ENCODE measurements around the gene REL. TPM values are rescaled to one million over a fixed set of nuclear protein-coding genes. Genes with fewer than 3 reads are reported as not detected.

REL gene
- total RNA-seq, 1 experiment from 2014 or later: 10.2 TPM

DNA sequence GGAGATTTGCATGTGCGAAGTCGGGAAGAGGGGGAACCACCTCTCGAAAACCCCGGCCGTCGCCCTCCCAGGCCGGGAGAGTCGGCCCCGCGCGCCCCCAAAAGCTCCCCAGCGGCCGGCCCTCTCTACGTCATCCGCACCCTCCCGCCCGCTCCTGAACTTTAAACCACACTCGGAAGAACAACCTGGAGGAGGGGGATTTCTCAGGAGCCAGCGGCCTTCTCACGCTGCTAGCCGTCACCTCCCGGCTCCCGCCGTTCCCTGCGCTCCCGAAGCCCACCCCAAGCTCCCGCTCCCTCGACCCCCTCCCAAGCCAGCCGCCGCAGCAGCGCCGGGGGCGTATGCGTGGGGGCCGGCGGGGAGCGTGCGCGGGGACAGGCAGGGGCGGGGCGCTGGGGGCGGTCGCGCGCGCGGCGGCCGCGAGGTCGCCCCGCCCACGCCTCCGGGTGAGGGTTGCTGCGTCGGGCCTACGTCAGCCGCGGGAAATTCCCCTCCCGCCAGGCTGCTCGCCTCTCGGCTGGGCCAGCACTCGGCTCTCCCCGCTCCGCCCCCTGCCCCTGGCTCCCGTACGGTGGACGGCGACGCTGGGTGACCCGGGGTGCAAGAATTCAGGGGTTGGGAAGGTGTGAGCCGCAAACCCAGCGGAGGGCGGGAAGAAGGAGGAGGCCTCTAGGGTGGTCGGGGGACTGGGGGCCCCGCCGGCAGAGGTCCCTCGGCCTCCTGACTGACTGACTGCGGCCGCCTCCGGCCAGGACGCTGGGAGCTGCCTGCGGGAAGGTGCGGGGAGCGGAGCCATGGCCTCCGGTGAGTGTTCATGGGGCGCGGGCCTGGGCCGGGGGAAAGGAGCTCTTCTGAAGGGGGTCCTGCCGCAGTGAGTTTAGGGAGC lies at the start of gene REL (continued):
- TF ChIP-seq, protein P1, sequence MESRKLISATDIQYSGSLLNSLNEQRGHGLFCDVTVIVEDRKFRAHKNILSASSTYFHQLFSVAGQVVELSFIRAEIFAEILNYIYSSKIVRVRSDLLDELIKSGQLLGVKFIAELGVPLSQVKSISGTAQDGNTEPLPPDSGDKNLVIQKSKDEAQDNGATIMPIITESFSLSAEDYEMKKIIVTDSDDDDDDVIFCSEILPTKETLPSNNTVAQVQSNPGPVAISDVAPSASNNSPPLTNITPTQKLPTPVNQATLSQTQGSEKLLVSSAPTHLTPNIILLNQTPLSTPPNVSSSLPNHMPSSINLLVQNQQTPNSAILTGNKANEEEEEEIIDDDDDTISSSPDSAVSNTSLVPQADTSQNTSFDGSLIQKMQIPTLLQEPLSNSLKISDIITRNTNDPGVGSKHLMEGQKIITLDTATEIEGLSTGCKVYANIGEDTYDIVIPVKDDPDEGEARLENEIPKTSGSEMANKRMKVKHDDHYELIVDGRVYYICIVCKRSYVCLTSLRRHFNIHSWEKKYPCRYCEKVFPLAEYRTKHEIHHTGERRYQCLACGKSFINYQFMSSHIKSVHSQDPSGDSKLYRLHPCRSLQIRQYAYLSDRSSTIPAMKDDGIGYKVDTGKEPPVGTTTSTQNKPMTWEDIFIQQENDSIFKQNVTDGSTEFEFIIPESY (IDR thresholded peaks at IDR 0.05; ENCODE audit: extremely low read depth, insufficient replicate concordance, low read length): no peak
- TF ChIP-seq ELF1 (IDR thresholded peaks at IDR 0.05; ENCODE audit: borderline replicate concordance, low read depth) (no peak), RAD21 (IDR thresholded peaks at IDR 0.05; ENCODE audit: low read depth) (no peak; the same call in 1 of the 2 replicates), CEBPB (IDR thresholded peaks at IDR 0.05; ENCODE audit: low read depth) (no peak), EZH2phosphoT487 (IDR thresholded peaks at IDR 0.05; ENCODE audit: borderline replicate concordance) (no peak), JUND (IDR thresholded peaks at IDR 0.05) (no peak), EZH2 (IDR thresholded peaks at IDR 0.05) (no peak)

DNA sequence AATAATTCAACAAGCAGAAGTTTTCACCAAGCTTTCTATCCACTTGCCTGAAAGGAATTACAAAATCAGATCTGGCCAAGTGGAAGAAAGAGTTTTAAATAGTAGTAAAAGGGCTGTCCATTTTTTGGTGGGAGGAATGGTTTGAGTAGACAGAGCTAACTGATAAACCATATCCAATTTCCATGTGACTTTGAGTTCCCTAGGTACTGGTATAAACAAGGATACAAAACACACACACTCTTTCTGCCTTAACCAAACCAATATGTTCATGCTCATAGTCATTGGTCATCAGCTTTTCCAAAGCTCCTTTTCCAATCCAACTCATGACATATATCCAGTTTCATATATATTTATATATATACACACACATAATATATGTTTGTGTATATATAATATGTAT lies 49.5 kb upstream of the REL start:
- Histone ChIP-seq H3K4me2 (ENCODE audit: low read length) (no peak overlapping the region), H3K9me3 (ENCODE audit: control insufficient read depth in 1 of 2, insufficient read depth in 1 of 2, low read depth in 1 of 2, low read length in 2 of 2) (no peaks in the 10 kb centered on the region), H3K4me1 (ENCODE audit: control insufficient read depth in 1 of 2, insufficient read depth in 2 of 2, low read length in 2 of 2) (no peaks in the 10 kb centered on the region), H3K9ac (ENCODE audit: low read length) (no peak overlapping the region), H3K27me3 (ENCODE audit: insufficient read depth, low read length) (peaks cover 8% of the 10 kb centered on the region; the same call in 1 of the 2 replicates), H3K79me2 (ENCODE audit: insufficient read depth, low read length) (no peaks in the 10 kb centered on the region), H3K4me3 (replicated peaks in 1 of 2; ENCODE audit: low read depth in 1 of 2, low read length in 2 of 2) (no peak overlapping the region), H4K20me1 (ENCODE audit: insufficient read depth) (no peaks in the 10 kb centered on the region), H3K36me3 (ENCODE audit: control insufficient read depth in 1 of 2, insufficient read depth in 2 of 2, low read length in 2 of 2) (no peaks in the 10 kb centered on the region), H3K9me2 (ENCODE audit: insufficient read depth) (no peaks in the 10 kb centered on the region), H3K27ac (ENCODE audit: low read depth, low read length) (no peak overlapping the region), H2AFZ (ENCODE audit: low read depth, low read length, poor library complexity, severe bottlenecking) (no peak overlapping the region)
- RAD21 ChIA-PET (ENCODE audit: low non-redundant PET in 1 of 2, low total read pairs in 2 of 2, uncharacterized antibody in 2 of 2, unreplicated experiment in 2 of 2): no interaction called here
- no peak for ATAC-seq
- no peak for DNase-seq (ENCODE audit: low read depth, low spot score)
- intact Hi-C loops (cut with micrococcal nuclease): no loop called here
- CTCF ChIA-PET: no interaction called here
- POLR2A ChIA-PET: no interaction called here
- no TSS peak for BruUV-seq (replicated peaks)
- TF ChIP-seq YY1 (IDR thresholded peaks at IDR 0.05; ENCODE audit: extremely low read depth, insufficient replicate concordance, low read depth, low read length) (no peak), SIN3A (IDR thresholded peaks at IDR 0.05; ENCODE audit: low read depth) (no peak), EGR1 (IDR thresholded peaks at IDR 0.05; ENCODE audit: low read depth) (no peak), RAD21 (IDR thresholded peaks at IDR 0.05; ENCODE audit: low read depth) (no peak), FOSL1 (IDR thresholded peaks at IDR 0.05; ENCODE audit: low read depth) (no peak)
- TF ChIP-seq, protein P2, sequence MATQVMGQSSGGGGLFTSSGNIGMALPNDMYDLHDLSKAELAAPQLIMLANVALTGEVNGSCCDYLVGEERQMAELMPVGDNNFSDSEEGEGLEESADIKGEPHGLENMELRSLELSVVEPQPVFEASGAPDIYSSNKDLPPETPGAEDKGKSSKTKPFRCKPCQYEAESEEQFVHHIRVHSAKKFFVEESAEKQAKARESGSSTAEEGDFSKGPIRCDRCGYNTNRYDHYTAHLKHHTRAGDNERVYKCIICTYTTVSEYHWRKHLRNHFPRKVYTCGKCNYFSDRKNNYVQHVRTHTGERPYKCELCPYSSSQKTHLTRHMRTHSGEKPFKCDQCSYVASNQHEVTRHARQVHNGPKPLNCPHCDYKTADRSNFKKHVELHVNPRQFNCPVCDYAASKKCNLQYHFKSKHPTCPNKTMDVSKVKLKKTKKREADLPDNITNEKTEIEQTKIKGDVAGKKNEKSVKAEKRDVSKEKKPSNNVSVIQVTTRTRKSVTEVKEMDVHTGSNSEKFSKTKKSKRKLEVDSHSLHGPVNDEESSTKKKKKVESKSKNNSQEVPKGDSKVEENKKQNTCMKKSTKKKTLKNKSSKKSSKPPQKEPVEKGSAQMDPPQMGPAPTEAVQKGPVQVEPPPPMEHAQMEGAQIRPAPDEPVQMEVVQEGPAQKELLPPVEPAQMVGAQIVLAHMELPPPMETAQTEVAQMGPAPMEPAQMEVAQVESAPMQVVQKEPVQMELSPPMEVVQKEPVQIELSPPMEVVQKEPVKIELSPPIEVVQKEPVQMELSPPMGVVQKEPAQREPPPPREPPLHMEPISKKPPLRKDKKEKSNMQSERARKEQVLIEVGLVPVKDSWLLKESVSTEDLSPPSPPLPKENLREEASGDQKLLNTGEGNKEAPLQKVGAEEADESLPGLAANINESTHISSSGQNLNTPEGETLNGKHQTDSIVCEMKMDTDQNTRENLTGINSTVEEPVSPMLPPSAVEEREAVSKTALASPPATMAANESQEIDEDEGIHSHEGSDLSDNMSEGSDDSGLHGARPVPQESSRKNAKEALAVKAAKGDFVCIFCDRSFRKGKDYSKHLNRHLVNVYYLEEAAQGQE (IDR thresholded peaks at IDR 0.05; ENCODE audit: low read depth): no peak
- TF ChIP-seq, protein P3, sequence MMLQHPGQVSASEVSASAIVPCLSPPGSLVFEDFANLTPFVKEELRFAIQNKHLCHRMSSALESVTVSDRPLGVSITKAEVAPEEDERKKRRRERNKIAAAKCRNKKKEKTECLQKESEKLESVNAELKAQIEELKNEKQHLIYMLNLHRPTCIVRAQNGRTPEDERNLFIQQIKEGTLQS (IDR thresholded peaks at IDR 0.05): no peak
- TF ChIP-seq, protein P4, sequence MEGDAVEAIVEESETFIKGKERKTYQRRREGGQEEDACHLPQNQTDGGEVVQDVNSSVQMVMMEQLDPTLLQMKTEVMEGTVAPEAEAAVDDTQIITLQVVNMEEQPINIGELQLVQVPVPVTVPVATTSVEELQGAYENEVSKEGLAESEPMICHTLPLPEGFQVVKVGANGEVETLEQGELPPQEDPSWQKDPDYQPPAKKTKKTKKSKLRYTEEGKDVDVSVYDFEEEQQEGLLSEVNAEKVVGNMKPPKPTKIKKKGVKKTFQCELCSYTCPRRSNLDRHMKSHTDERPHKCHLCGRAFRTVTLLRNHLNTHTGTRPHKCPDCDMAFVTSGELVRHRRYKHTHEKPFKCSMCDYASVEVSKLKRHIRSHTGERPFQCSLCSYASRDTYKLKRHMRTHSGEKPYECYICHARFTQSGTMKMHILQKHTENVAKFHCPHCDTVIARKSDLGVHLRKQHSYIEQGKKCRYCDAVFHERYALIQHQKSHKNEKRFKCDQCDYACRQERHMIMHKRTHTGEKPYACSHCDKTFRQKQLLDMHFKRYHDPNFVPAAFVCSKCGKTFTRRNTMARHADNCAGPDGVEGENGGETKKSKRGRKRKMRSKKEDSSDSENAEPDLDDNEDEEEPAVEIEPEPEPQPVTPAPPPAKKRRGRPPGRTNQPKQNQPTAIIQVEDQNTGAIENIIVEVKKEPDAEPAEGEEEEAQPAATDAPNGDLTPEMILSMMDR (IDR thresholded peaks at IDR 0.05 in 2 of 3, conservative IDR thresholded peaks at IDR 0.05 in 1 of 3; ENCODE audit: borderline replicate concordance in 1 of 3, insufficient read depth in 1 of 3, low read depth in 2 of 3, low read length in 2 of 3): no peak
